RWPE2 (cell line): ENCODE results near the gene LDLRAD4.

Experiments used
- ATAC-seq: fragments of 200-7000 bp; cut with Tn5 transposase; 3 replicates; pipeline ENCODE4 v1.9.1; 2021; ENCODE audit warnings: low read depth
- DNase-seq: peaks from one replicate; pipeline ENCODE4 v3.0.0-alpha.2; 2020; ENCODE audit warnings: low spot score
- H3K27ac ChIP-seq: fragments of 450-650 bp; 2 replicates; pipeline ENCODE4 v1.5.1; 2017; ENCODE audit warnings: mild to moderate bottlenecking; ENCODE audit not compliant: poor library complexity, severe bottlenecking
- H3K27me3 ChIP-seq: fragments of 250-450 bp; sonication (Bioruptor Pico); 2 replicates; pipeline ENCODE4 v1.5.1; 2021; ENCODE audit warnings: mild to moderate bottlenecking, moderate library complexity; ENCODE audit not compliant: insufficient read depth, poor library complexity, severe bottlenecking
- H3K36me3 ChIP-seq: fragments of 250-450 bp; sonication (Bioruptor Pico); 2 replicates; pipeline ENCODE4 v1.5.1; 2020; ENCODE audit warnings: low read depth, mild to moderate bottlenecking, moderate library complexity
- H3K4me1 ChIP-seq: fragments of 250-450 bp; sonication (Bioruptor Pico); 2 replicates; pipeline ENCODE4 v1.5.1; 2021; ENCODE audit warnings: mild to moderate bottlenecking, moderate library complexity; ENCODE audit not compliant: insufficient read depth, poor library complexity, severe bottlenecking
- H3K4me3 ChIP-seq: fragments of 250-450 bp; sonication (Bioruptor Pico); 2 replicates; pipeline ENCODE4 v1.5.1; 2021; ENCODE audit warnings: mild to moderate bottlenecking, moderate library complexity; ENCODE audit not compliant: severe bottlenecking
- H3K9me3 ChIP-seq: fragments of 250-450 bp; sonication (Bioruptor Pico); 2 replicates; pipeline ENCODE4 v1.5.1; 2021; ENCODE audit warnings: mild to moderate bottlenecking, moderate library complexity; ENCODE audit not compliant: severe bottlenecking
- TF ChIP-seq, protein P1 (sequence below): fragments of 450-650 bp; IDR thresholded peaks from one replicate; pipeline ENCODE4 v1.5.1; 2017; ENCODE audit warnings: mild to moderate bottlenecking, moderate library complexity; ENCODE audit not compliant: poor library complexity, severe bottlenecking

Gene LDLRAD4

DNA sequence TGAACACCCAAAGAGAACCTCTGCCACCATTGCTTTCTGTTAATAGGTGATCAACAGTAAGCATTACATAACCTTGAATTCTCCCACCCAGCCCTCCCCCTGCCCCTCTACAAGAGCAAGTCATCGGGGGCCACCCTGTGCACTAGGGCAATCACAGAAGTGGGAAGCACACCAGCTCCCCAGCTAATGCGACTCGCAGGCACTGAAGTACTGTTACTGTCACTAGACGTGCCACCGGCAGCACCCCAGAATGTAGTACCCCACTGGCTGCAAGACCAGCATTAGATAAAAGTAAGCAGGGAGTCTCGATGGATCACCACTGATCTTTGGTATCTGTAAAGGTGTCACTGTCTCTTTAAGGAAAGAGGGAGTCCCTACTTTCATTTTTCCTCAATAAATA is 340.2 kb downstream of the LDLRAD4 start:
- Histone ChIP-seq H3K9me3 (no peaks in the 10 kb centered on the region), H3K4me1 (no peaks in the 10 kb centered on the region), H3K27me3 (peaks cover 15% of the 10 kb centered on the region), H3K4me3 (no peak overlapping the region), H3K27ac (no peak overlapping the region), H3K36me3 (no peaks in the 10 kb centered on the region)
- DNase-seq (no peak), ATAC-seq (no peak)
- TF ChIP-seq, protein P1, sequence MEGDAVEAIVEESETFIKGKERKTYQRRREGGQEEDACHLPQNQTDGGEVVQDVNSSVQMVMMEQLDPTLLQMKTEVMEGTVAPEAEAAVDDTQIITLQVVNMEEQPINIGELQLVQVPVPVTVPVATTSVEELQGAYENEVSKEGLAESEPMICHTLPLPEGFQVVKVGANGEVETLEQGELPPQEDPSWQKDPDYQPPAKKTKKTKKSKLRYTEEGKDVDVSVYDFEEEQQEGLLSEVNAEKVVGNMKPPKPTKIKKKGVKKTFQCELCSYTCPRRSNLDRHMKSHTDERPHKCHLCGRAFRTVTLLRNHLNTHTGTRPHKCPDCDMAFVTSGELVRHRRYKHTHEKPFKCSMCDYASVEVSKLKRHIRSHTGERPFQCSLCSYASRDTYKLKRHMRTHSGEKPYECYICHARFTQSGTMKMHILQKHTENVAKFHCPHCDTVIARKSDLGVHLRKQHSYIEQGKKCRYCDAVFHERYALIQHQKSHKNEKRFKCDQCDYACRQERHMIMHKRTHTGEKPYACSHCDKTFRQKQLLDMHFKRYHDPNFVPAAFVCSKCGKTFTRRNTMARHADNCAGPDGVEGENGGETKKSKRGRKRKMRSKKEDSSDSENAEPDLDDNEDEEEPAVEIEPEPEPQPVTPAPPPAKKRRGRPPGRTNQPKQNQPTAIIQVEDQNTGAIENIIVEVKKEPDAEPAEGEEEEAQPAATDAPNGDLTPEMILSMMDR: no peak

DNA sequence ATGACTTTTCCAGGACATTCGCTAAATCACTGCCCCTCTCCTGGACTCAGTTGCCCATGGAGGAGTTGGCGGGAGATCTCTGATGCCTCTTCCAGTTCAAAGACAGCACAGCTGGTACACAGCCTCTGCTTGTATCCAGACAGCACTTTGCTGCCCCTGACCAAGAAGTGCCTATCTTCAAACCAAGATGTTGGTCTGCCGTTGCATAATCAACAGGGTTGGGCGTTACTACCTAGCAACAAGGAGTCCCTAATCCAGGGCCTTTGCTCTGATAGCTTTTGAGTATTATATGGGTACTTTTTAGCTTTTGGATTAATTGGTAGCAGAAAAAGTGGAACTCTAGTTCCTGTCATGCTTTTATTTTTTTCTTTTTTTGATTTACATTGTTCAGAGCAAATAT is 341.2 kb downstream of the LDLRAD4 start:
- Histone ChIP-seq H3K27ac (no peak overlapping the region), H3K4me1 (no peaks in the 10 kb centered on the region), H3K27me3 (peaks cover 6% of the 10 kb centered on the region), H3K36me3 (no peaks in the 10 kb centered on the region), H3K4me3 (no peak overlapping the region), H3K9me3 (no peaks in the 10 kb centered on the region)
- DNase-seq (no peak), ATAC-seq (no peak)
- TF ChIP-seq, protein P1: no peak

DNA sequence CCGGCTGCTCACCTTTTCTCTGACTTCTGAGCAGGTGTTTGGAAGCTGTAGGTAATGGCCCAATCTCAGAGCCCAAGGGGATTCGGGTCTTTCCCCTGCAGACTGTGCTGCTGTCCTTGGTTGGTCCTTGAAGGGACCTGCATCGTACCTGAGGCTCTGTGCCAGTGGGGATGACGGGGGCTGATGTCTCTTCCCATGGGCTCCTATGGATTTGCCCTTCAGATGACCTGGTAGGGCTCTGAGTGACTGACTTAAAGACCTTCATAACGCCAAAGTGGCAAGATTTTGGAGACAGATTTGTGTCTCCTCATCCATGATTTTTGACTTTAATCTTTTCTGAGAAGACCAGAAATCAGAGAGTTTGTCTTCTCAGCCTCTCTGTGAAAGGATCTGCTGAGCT is 341.7 kb downstream of the LDLRAD4 start:
- ATAC-seq (no peak), DNase-seq (no peak)
- H3K4me1 ChIP-seq: no peaks in the 10 kb centered on the region
- H3K9me3 ChIP-seq: no peaks in the 10 kb centered on the region
- H3K4me3 ChIP-seq: no peak overlapping the region
- TF ChIP-seq, protein P1: no peak
- H3K36me3 ChIP-seq: no peaks in the 10 kb centered on the region
- peaks cover 5% of the 10 kb centered on the region for H3K27me3 ChIP-seq
- no peak overlapping the region for H3K27ac ChIP-seq

DNA sequence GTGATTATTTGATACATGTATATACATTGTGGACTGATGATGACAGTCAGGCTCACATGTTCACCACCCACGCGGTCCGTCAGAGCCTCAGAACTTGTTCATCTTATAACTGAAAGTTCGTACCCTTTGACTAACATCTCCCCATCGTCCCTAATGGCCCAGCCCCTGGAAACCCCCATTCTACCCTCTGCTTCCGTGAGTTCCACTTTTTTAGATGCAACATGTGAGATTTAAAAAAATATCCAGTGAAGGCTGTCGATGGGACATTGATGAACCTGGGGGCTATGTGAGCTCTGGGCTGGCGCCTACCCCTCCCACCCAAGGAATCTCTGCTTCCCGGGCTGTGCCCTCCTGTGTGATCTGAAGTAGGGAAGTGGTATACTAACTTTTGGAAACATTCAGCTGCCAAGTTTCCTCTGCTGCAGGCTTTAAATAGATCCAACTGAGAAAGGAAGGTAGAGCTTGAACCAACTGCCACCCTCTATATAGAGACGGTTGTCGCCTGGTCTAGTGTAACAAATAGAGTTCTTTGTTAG is 344.0 kb downstream of the LDLRAD4 start:
- Histone ChIP-seq H3K27me3 (no peaks in the 10 kb centered on the region), H3K4me3 (no peak overlapping the region), H3K9me3 (no peaks in the 10 kb centered on the region), H3K36me3 (no peaks in the 10 kb centered on the region), H3K4me1 (no peaks in the 10 kb centered on the region), H3K27ac (no peak overlapping the region)
- ATAC-seq (no peak), DNase-seq (no peak)
- TF ChIP-seq, protein P1: no peak

DNA sequence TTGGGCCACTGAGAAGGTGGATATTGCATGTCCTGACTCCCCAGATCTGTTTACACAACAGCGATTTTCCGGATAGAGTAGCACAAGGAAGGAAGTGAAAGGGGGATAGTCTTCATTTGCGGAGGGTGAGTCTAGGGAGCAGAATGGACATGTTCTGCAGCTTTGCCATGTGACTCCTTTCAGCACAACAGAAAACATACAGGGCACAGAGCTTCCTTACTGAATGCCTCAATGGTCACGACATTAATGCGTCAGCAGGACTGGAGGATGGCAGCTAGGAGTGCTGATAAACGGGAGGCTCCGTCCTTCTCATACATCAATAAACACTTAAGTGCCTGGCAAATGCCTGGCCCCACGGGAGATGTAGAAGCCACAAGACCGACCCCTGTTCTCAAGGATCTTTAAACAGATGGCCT is 344.8 kb downstream of the LDLRAD4 start:
- no peaks in the 10 kb centered on the region for H3K36me3 ChIP-seq
- no peaks in the 10 kb centered on the region for H3K4me1 ChIP-seq
- no peaks in the 10 kb centered on the region for H3K27me3 ChIP-seq
- TF ChIP-seq, protein P1: no peak
- H3K27ac ChIP-seq: no peak overlapping the region
- DNase-seq (no peak), ATAC-seq (no peak)
- H3K4me3 ChIP-seq: no peak overlapping the region
- no peaks in the 10 kb centered on the region for H3K9me3 ChIP-seq
